ENCODE measurements around the gene GKN2.
"Not testable (repeated sequence)": the region's sequence is repeated elsewhere in the genome, so short reads cannot be mapped to it uniquely, and the experiment has no call there.

GKN2 gene

GRCh38 chr2:68959001-68959400 lies 6.3 kb upstream of the GKN2 start:
- no peak for DNase-seq

GRCh38 chr2:68955432-68955831 lies 2.7 kb upstream of the GKN2 start:
- DNase-seq: not testable (repeated sequence)

GRCh38 chr2:68951899-68952298 lies 794 bp downstream of the GKN2 start:
- no peak for DNase-seq

- DNase-seq: no peak
These were observed 4.0 kb downstream of the GKN2 start for GRCh38 chr2:68948710-68949109.

- DNase-seq: no peak
These were observed 6.6 kb downstream of the GKN2 start for GRCh38 chr2:68946117-68946516.

GRCh38 chr2:68943581-68944568 lies 8.8 kb downstream of the GKN2 start:
- DNase-seq: peak; percentile 53

GRCh38 chr2:68942827-68943226 lies 9.9 kb downstream of the GKN2 start:
- DNase-seq: no peak

- no peak for DNase-seq
These were observed 12.3 kb downstream of the GKN2 start for GRCh38 chr2:68940369-68940768.

- no peak for DNase-seq
These were observed 12.7 kb downstream of the GKN2 start for GRCh38 chr2:68939962-68940361.

GRCh38 chr2:68938938-68939337 lies 13.8 kb downstream of the GKN2 start:
- DNase-seq: no peak

- DNase-seq: no peak
These were observed 15.2 kb downstream of the GKN2 start for GRCh38 chr2:68937346-68938055.

GRCh38 chr2:68936889-68937288 lies 15.8 kb downstream of the GKN2 start:
- no peak for DNase-seq

GRCh38 chr2:68936427-68936826 lies 16.3 kb downstream of the GKN2 start:
- DNase-seq: no peak

GRCh38 chr2:68935471-68935870 lies 17.2 kb downstream of the GKN2 start:
- DNase-seq: no peak

- no peak for DNase-seq
These were observed 18.7 kb downstream of the GKN2 start for GRCh38 chr2:68934021-68934420.

GRCh38 chr2:68932402-68932801 lies 20.3 kb downstream of the GKN2 start:
- DNase-seq: no peak

GRCh38 chr2:68931799-68932198 lies 20.9 kb downstream of the GKN2 start:
- no peak for DNase-seq

- no peak for DNase-seq
These were observed 21.5 kb downstream of the GKN2 start for GRCh38 chr2:68931149-68931711.

- no peak for DNase-seq
These were observed 25.9 kb downstream of the GKN2 start for GRCh38 chr2:68926796-68927195.

GRCh38 chr2:68925295-68925896 lies 27.3 kb downstream of the GKN2 start:
- DNase-seq: peak; percentile 68

- DNase-seq: no peak
These were observed 31.0 kb downstream of the GKN2 start for GRCh38 chr2:68921646-68922045.

GRCh38 chr2:68920481-68921170 lies 32.1 kb downstream of the GKN2 start:
- no peak for DNase-seq

GRCh38 chr2:68918497-68918896 lies 34.2 kb downstream of the GKN2 start:
- no peak for DNase-seq
